CD4-positive, alpha-beta T cell treated with Interleukin-15 for 4 hours (primary cell): ENCODE measurements around the gene TCF12.
A peak's percentile ranks its signal among the peaks of the same experiment; 100 is the strongest.

Experiments used
- DNase-seq: peaks from one replicate; pipeline ENCODE4 v3.0.0-alpha.2; 2020; ENCODE audit warnings: low spot score

The TCF12 gene

GRCh38 chr15:57298843-57299550 lies 380.6 kb downstream of the TCF12 start:
- DNase-seq = no peak

GRCh38 chr15:57301307-57301706 lies 382.9 kb downstream of the TCF12 start:
- no peak for DNase-seq

GRCh38 chr15:57302640-57303257 lies 384.3 kb downstream of the TCF12 start:
- DNase-seq = no peak

GRCh38 chr15:57305009-57305408 lies 386.6 kb downstream of the TCF12 start:
- no peak for DNase-seq

- DNase-seq = peak; percentile 79
Measured at GRCh38 chr15:57306161-57306943, 387.9 kb downstream of the TCF12 start.

GRCh38 chr15:57306944-57307411 lies 388.5 kb downstream of the TCF12 start:
- no peak for DNase-seq

GRCh38 chr15:57307527-57308169 lies 389.2 kb downstream of the TCF12 start:
- no peak for DNase-seq

GRCh38 chr15:57308170-57308545 lies 389.7 kb downstream of the TCF12 start:
- DNase-seq = no peak

- no peak for DNase-seq
Measured at GRCh38 chr15:57309856-57310760, 391.7 kb downstream of the TCF12 start.

- DNase-seq = no peak
Measured at GRCh38 chr15:57310876-57311275, 392.4 kb downstream of the TCF12 start.

GRCh38 chr15:57312006-57312317 lies 393.5 kb downstream of the TCF12 start:
- no peak for DNase-seq

GRCh38 chr15:57312318-57313133 lies 394.1 kb downstream of the TCF12 start:
- DNase-seq = no peak

- no peak for DNase-seq
Measured at GRCh38 chr15:57313134-57313483, 394.7 kb downstream of the TCF12 start.

GRCh38 chr15:57314221-57314620 lies 395.8 kb downstream of the TCF12 start:
- no peak for DNase-seq

- no peak for DNase-seq
Measured at GRCh38 chr15:57316451-57316850, 398.0 kb downstream of the TCF12 start.

GRCh38 chr15:57319226-57319918 lies 400.9 kb downstream of the TCF12 start:
- no peak for DNase-seq

GRCh38 chr15:57319919-57320560 lies 401.6 kb downstream of the TCF12 start:
- DNase-seq = no peak

GRCh38 chr15:57320631-57321220 lies 402.3 kb downstream of the TCF12 start:
- no peak for DNase-seq

GRCh38 chr15:57321485-57321884 lies 403.0 kb downstream of the TCF12 start:
- no peak for DNase-seq
